T-cell (primary cell): ENCODE data around the gene PIGS. TPM values are rescaled to one million over a fixed set of nuclear protein-coding genes. Genes with fewer than 3 reads are reported as not detected.

Source experiments
- ATAC-seq, 4 experiments: fragments of 200-7000 bp in 3 of 4; fragments of 150-1000 bp in 1 of 4; cut with Tn5 transposase; replicated peaks in 1 of 4; 1 replicate in 3 of 4; 2 replicates in 1 of 4; pipeline ENCODE4 v1.10.0; 2021; ENCODE audit warnings: moderate library complexity in 3 of 4, mild to moderate bottlenecking in 2 of 4, moderate number of reproducible peaks in 1 of 4
- CTCF ChIA-PET, 2 donors: fragments of 300-600 bp; sonication (Branson Sonifier 250); formaldehyde crosslinking; loops; one replicate each; lab custom pipeline; 2022; ENCODE audit warnings: antibody characterized with exemption in 2 of 2; lab: Charles Lee
- POLR2A ChIA-PET, 2 donors: fragments of 300-600 bp; sonication (Branson Sonifier 250); formaldehyde crosslinking; loops; one replicate each; lab custom pipeline; 2022; ENCODE audit warnings: antibody characterized with exemption in 2 of 2; lab: Charles Lee
- DNase-seq, 35 experiments: peaks; one replicate each; pipeline versions ENCODE4 v3.0.0 to v3.0.0-alpha.2; 2013 to 2023
- H3K27ac ChIP-seq: one replicate; pipeline ENCODE4 v1.5.1; 2013; ENCODE audit warnings: low read length
- H3K27me3 ChIP-seq, 2 experiments: replicated peaks in 1 of 2; 1 replicate in 1 of 2; 2 replicates in 1 of 2; pipeline versions ENCODE4 v1.6.1 to v1.7.0; 2013; ENCODE audit warnings: low read length in 1 of 2, mixed read lengths in 1 of 2; ENCODE audit not compliant: control insufficient read depth in 2 of 2, insufficient read depth in 2 of 2; ENCODE audit errors: extremely low read depth in 1 of 2
- H3K36me3 ChIP-seq, 2 donors: 1 replicate in 1 of 2; 2 replicates in 1 of 2; pipeline versions ENCODE4 v1.6.1 to v1.7.0; 2013; ENCODE audit warnings: low read length in 1 of 2; ENCODE audit not compliant: control insufficient read depth in 2 of 2, insufficient read depth in 1 of 2; ENCODE audit errors: extremely low read depth in 1 of 2
- H3K4me1 ChIP-seq, 2 experiments: 1 replicate in 1 of 2; 2 replicates in 1 of 2; pipeline versions ENCODE4 v1.6.1 to v1.7.0; 2013; ENCODE audit warnings: low read length in 2 of 2, mixed read lengths in 1 of 2; ENCODE audit not compliant: insufficient read depth in 2 of 2, control insufficient read depth in 1 of 2; ENCODE audit errors: extremely low read depth in 1 of 2
- H3K4me3 ChIP-seq, 2 donors: 1 replicate in 1 of 2; 2 replicates in 1 of 2; pipeline versions ENCODE4 v1.5.1 to v1.7.0; 2013; ENCODE audit warnings: mild to moderate bottlenecking in 2 of 2, low read length in 1 of 2, moderate library complexity in 1 of 2; ENCODE audit not compliant: control insufficient read depth in 1 of 2; ENCODE audit errors: extremely low read depth in 1 of 2
- H3K9me3 ChIP-seq: 2 replicates; pipeline ENCODE4 v1.7.0; 2013
- H3K27ac Mint-ChIP-seq, 2 donors: one replicate each; pipeline ENCODE4 v1.8.0; 2020 to 2021; ENCODE audit warnings: mild to moderate bottlenecking in 2 of 2, mixed read lengths in 2 of 2
- H3K27me3 Mint-ChIP-seq, 2 donors: one replicate each; pipeline ENCODE4 v1.8.0; 2021 to 2022; ENCODE audit warnings: mixed read lengths in 2 of 2
- H3K36me3 Mint-ChIP-seq: one replicate; pipeline ENCODE4 v1.8.0; 2021; ENCODE audit warnings: mixed read lengths
- H3K4me1 Mint-ChIP-seq, 3 donors: one replicate each; pipeline ENCODE4 v1.8.0; 2020 to 2022; ENCODE audit warnings: mixed read lengths in 3 of 3, mild to moderate bottlenecking in 1 of 3
- H3K4me3 Mint-ChIP-seq, 3 donors: one replicate each; pipeline ENCODE4 v1.8.0; 2020 to 2022; ENCODE audit warnings: mild to moderate bottlenecking in 3 of 3, mixed read lengths in 3 of 3, moderate library complexity in 3 of 3
- H3K9me3 Mint-ChIP-seq, 3 donors: one replicate each; pipeline ENCODE4 v1.8.0; 2020 to 2022; ENCODE audit warnings: mixed read lengths in 3 of 3
- WGBS: methylation state at CpG from one replicate; pipeline ENCODE4 v1.1.5; 2013; ENCODE audit warnings: missing lambda C conversion rate; ENCODE audit not compliant: insufficient coverage; 5-methylcytosine and 5-hydroxymethylcytosine counted together
- total RNA-seq, 35 experiments: library from RNA in 6 of 35; stranded (reverse) in 6 of 35; fragments of 120-200 nt in 1 of 35; gene quantifications; one replicate each; pipeline versions ENCODE4 v1.2.1 to v1.2.4 and lab custom pipeline; 2013 to 2026

Gene PIGS
- total RNA-seq, 5 donors from 2014 or later (not counting 1 experiment from before 2014, with no cell fraction given), result 54.9 to 63.0 (median 60.9) TPM

GRCh38 chr17:28541439-28541838, 29.9 kb downstream of the PIGS start:
- H3K36me3 Mint-ChIP-seq, result peaks cover 4% of the 10 kb centered on the region
- Histone ChIP-seq H3K27ac (no peak overlapping the region), H3K36me3 (peaks cover 0 to 2% of the 10 kb centered on the region in 2 donors), H3K4me1 (no peaks in the 10 kb centered on the region), H3K9me3 (no peaks in the 10 kb centered on the region), H3K27me3 (peaks cover 0 to 3% of the 10 kb centered on the region in 2 experiments), H3K4me3 (no peak overlapping the region)
- DNase-seq, result no peak
- no peak for ATAC-seq
- no peaks in the 10 kb centered on the region for H3K9me3 Mint-ChIP-seq
- ChIA-PET POLR2A (interaction anchor here (0.6 to 0.7 kb wide), 3 partner anchors 56 to 743 kb away, joined by 3 to 7 read pairs (median 3); no protein-coding TSS in a partner anchor), CTCF (interaction anchor here in 1 of 2 donors (1.5 kb wide), 1 partner anchor 8 kb away, joined by 4 read pairs; no protein-coding TSS in a partner anchor)
- 93% methylated on average over 2 of the region's 4 CpGs for WGBS
- no peak overlapping the region for H3K27ac Mint-ChIP-seq
- peaks cover 0 to 4% (median 0%) of the 10 kb centered on the region in 3 donors for H3K4me1 Mint-ChIP-seq
- H3K27me3 Mint-ChIP-seq, result no peaks in the 10 kb centered on the region
- H3K4me3 Mint-ChIP-seq, result no peak overlapping the region

GRCh38 chr17:28540231-28540630, 31.1 kb downstream of the PIGS start:
- Mint-ChIP-seq H3K27me3 (no peaks in the 10 kb centered on the region), H3K4me3 (no peak overlapping the region), H3K36me3 (no peaks in the 10 kb centered on the region), H3K27ac (no peak overlapping the region), H3K4me1 (no peaks in the 10 kb centered on the region), H3K9me3 (no peaks in the 10 kb centered on the region)
- Histone ChIP-seq H3K27ac (no peak overlapping the region), H3K27me3 (peaks cover 0 to 3% of the 10 kb centered on the region in 2 experiments), H3K36me3 (no peaks in the 10 kb centered on the region), H3K4me3 (no peak overlapping the region), H3K4me1 (no peaks in the 10 kb centered on the region), H3K9me3 (no peaks in the 10 kb centered on the region)
- ATAC-seq, result no peak
- 89% methylated on average over 2 of the region's 4 CpGs for WGBS
- POLR2A ChIA-PET, result no interaction called here
- DNase-seq, result no peak
- CTCF ChIA-PET, result interaction anchor here in 1 of 2 donors (1.5 kb wide), 1 partner anchor 9 kb away, joined by 4 read pairs; no protein-coding TSS in a partner anchor

GRCh38 chr17:28538296-28538895, 32.9 kb downstream of the PIGS start:
- no peaks in the 10 kb centered on the region for H3K4me1 ChIP-seq
- no peak for DNase-seq
- no peak overlapping the region for H3K4me3 ChIP-seq
- H3K9me3 ChIP-seq, result no peaks in the 10 kb centered on the region
- Mint-ChIP-seq H3K4me3 (no peak overlapping the region), H3K27me3 (peaks cover 0 to 3% of the 10 kb centered on the region in 2 donors), H3K4me1 (no peaks in the 10 kb centered on the region), H3K27ac (no peak overlapping the region), H3K9me3 (no peaks in the 10 kb centered on the region), H3K36me3 (no peaks in the 10 kb centered on the region)
- POLR2A ChIA-PET, result no interaction called here
- H3K27me3 ChIP-seq, result peaks cover 0 to 3% of the 10 kb centered on the region in 2 experiments
- H3K36me3 ChIP-seq, result no peaks in the 10 kb centered on the region
- no peak for ATAC-seq
- CTCF ChIA-PET, result interaction anchor here (0.6 to 0.9 kb wide), 2 partner anchors 11 to 31 kb away, joined by 3 to 4 read pairs; no protein-coding TSS in a partner anchor
- WGBS, result 91% methylated on average over 14 of the region's 14 CpGs
- H3K27ac ChIP-seq, result no peak overlapping the region

- CTCF ChIA-PET, result interaction anchor here in 1 of 2 donors (0.6 kb wide), 1 partner anchor 17 kb away, joined by 10 read pairs; no protein-coding TSS in a partner anchor
- no peak overlapping the region for H3K4me3 Mint-ChIP-seq
- no peak overlapping the region for H3K27ac Mint-ChIP-seq
- H3K36me3 Mint-ChIP-seq, result no peaks in the 10 kb centered on the region
- Histone ChIP-seq H3K27me3 (peaks cover 0 to 8% of the 10 kb centered on the region in 2 experiments), H3K27ac (no peak overlapping the region), H3K9me3 (no peaks in the 10 kb centered on the region), H3K36me3 (no peaks in the 10 kb centered on the region), H3K4me3 (no peak overlapping the region), H3K4me1 (no peaks in the 10 kb centered on the region)
- DNase-seq, result no peak
- ATAC-seq, result no peak
- POLR2A ChIA-PET, result no interaction called here
- no peaks in the 10 kb centered on the region for H3K4me1 Mint-ChIP-seq
- peaks cover 0 to 4% of the 10 kb centered on the region in 2 donors for H3K27me3 Mint-ChIP-seq
- 75% methylated on average over 11 of the region's 12 CpGs for WGBS
- no peaks in the 10 kb centered on the region for H3K9me3 Mint-ChIP-seq
These were observed 34.1 kb downstream of the PIGS start for GRCh38 chr17:28537219-28537610.

GRCh38 chr17:28536532-28537218, 34.6 kb downstream of the PIGS start:
- 66% methylated on average over 8 of the region's 9 CpGs for WGBS
- DNase-seq (no peak), ATAC-seq (no peak)
- H3K27ac Mint-ChIP-seq, result no peak overlapping the region
- no peaks in the 10 kb centered on the region for H3K9me3 Mint-ChIP-seq
- H3K27me3 ChIP-seq, result peaks cover 0 to 8% of the 10 kb centered on the region in 2 experiments
- peaks cover 0 to 4% of the 10 kb centered on the region in 2 donors for H3K27me3 Mint-ChIP-seq
- no peaks in the 10 kb centered on the region for H3K36me3 ChIP-seq
- ChIA-PET POLR2A (no interaction called here), CTCF (no interaction called here)
- H3K4me1 ChIP-seq, result no peaks in the 10 kb centered on the region
- H3K36me3 Mint-ChIP-seq, result no peaks in the 10 kb centered on the region
- H3K4me3 ChIP-seq, result no peak overlapping the region
- no peak overlapping the region for H3K27ac ChIP-seq
- no peaks in the 10 kb centered on the region for H3K9me3 ChIP-seq
- H3K4me1 Mint-ChIP-seq, result no peaks in the 10 kb centered on the region
- H3K4me3 Mint-ChIP-seq, result no peak overlapping the region

- no peaks in the 10 kb centered on the region for H3K4me1 ChIP-seq
- H3K4me1 Mint-ChIP-seq, result no peaks in the 10 kb centered on the region
- no peak overlapping the region for H3K27ac ChIP-seq
- H3K27me3 Mint-ChIP-seq, result peaks cover 0 to 6% of the 10 kb centered on the region in 2 donors
- 79% methylated on average over 6 of the region's 11 CpGs for WGBS
- H3K36me3 ChIP-seq, result no peaks in the 10 kb centered on the region
- POLR2A ChIA-PET, result interaction anchor here in 1 of 2 donors (0.5 kb wide), 1 partner anchor 176 kb away, joined by 10 read pairs; no protein-coding TSS in a partner anchor
- H3K9me3 ChIP-seq, result no peaks in the 10 kb centered on the region
- H3K36me3 Mint-ChIP-seq, result no peaks in the 10 kb centered on the region
- no peak overlapping the region for H3K4me3 Mint-ChIP-seq
- ATAC-seq, result no peak
- CTCF ChIA-PET, result no interaction called here
- DNase-seq, result no peak
- peaks cover 0 to 15% of the 10 kb centered on the region in 2 experiments for H3K27me3 ChIP-seq
- H3K27ac Mint-ChIP-seq, result no peak overlapping the region
- no peaks in the 10 kb centered on the region for H3K9me3 Mint-ChIP-seq
- no peak overlapping the region for H3K4me3 ChIP-seq
These were observed 36.5 kb downstream of the PIGS start for GRCh38 chr17:28534740-28535375.
